GM23338 (cell line): ENCODE data around the gene TAAR5. TPM values are rescaled to one million over a fixed set of nuclear protein-coding genes. Genes with fewer than 3 reads are reported as not detected.

Experiments
- CREB1 ChIP-seq: fragments of 250-450 bp; sonication (Bioruptor Pico); IDR thresholded peaks from 2 replicates; pipeline ENCODE4 v1.5.0; 2020; ENCODE audit warnings: low read depth, mild to moderate bottlenecking, moderate library complexity
- ETS1 ChIP-seq: IDR thresholded peaks from 2 replicates; pipeline ENCODE4 v1.6.1; 2016; ENCODE audit warnings: antibody characterized with exemption
- EZH2 ChIP-seq: fragments of 200-600 bp; sonication (generic); IDR thresholded peaks from one replicate; pipeline ENCODE4 v1.8.0; 2017; ENCODE audit warnings: antibody characterized with exemption, mild to moderate bottlenecking, low read depth; ENCODE audit not compliant: unreplicated experiment
- EZH2phosphoT487 ChIP-seq: fragments of 200-600 bp; sonication (generic); IDR thresholded peaks from one replicate; pipeline ENCODE4 v1.8.1; 2018; ENCODE audit warnings: antibody characterized with exemption; ENCODE audit not compliant: unreplicated experiment
- POLR2AphosphoS5 ChIP-seq: IDR thresholded peaks from 2 replicates; pipeline ENCODE4 v1.6.1; 2016; ENCODE audit warnings: antibody characterized with exemption, low read depth
- REST ChIP-seq: IDR thresholded peaks from one replicate; pipeline ENCODE4 v1.6.1; 2018; ENCODE audit warnings: antibody characterized with exemption; ENCODE audit not compliant: unreplicated experiment
- STAT1 ChIP-seq: IDR thresholded peaks from one replicate; pipeline ENCODE4 v1.6.1; 2016; ENCODE audit warnings: antibody characterized with exemption; ENCODE audit not compliant: unreplicated experiment
- ZNF114 ChIP-seq: fragments of 250-450 bp; sonication (Bioruptor Pico); IDR thresholded peaks from 2 replicates; pipeline ENCODE4 v1.5.0; 2020; ENCODE audit warnings: mild to moderate bottlenecking, moderate library complexity
- ZNF331 ChIP-seq: fragments of 250-450 bp; sonication (Bioruptor Pico); IDR thresholded peaks from 2 replicates; pipeline ENCODE4 v1.5.0; 2020; ENCODE audit warnings: low read depth, mild to moderate bottlenecking, moderate library complexity
- ZNF462 ChIP-seq: fragments of 250-450 bp; sonication (Bioruptor Pico); IDR thresholded peaks from 2 replicates; pipeline ENCODE4 v1.5.0; 2020; ENCODE audit warnings: mild to moderate bottlenecking, moderate library complexity
- polyA plus RNA-seq: library from polyadenylated mRNA; unstranded; fragments of >200 nt; fragmentation: Nextera tagmentation; extraction: Ambion mirVana; gene quantifications from 2 replicates; pipeline ENCODE4 v1.2.1, GENCODE V29; 2016
- small RNA-seq: library from RNA; depleted of rRNA; stranded (forward); fragments of <200 nt; gene quantifications from one replicate; pipeline ENCODE3, GENCODE V24; 2014; ENCODE audit warnings: low replicate concordance
- total RNA-seq: library from RNA; depleted of rRNA; stranded (reverse); fragments of >200 nt; shearing (Covaris generic); gene quantifications from 2 replicates; pipeline ENCODE4 v1.2.3, GENCODE V29; 2014; rRNA removed

Gene TAAR5
- total and polyA plus RNA-seq, 2 experiments from 2014 or later = not detected

- no peak for TF ChIP-seq ZNF462 (CRISPR knock-in tag)
- TF ChIP-seq CREB1 (CRISPR knock-in tag) = no peak
- TF ChIP-seq EZH2phosphoT487 = no peak
- no peak for TF ChIP-seq POLR2AphosphoS5
- TF ChIP-seq STAT1 = no peak
- TF ChIP-seq ZNF114 = no peak
- TF ChIP-seq EZH2 = no peak
- TF ChIP-seq ZNF331 (CRISPR knock-in tag) = no peak
- no peak for TF ChIP-seq ETS1
- TF ChIP-seq REST = no peak
These were observed 44.7 kb downstream of the TAAR5 start (continued) for GRCh38 chr6:132544826-132545225.

Small RNA genes lying within 50 kb of the gene (small RNA-seq; reads per million reads assigned to genes)
- gene TAAR7P = not detected

Other genes starting within 250 kb of the TAAR5 start
- 4.3 TPM in 2 replicates for gene MOXD1, start 188.3 kb downstream of the TAAR5 start, total RNA-seq
- 1.2 and 1.7 TPM in 2 replicates for gene MOXD1, start 188.3 kb downstream of the TAAR5 start, polyA plus RNA-seq
- gene STX7, start 76.6 kb downstream of the TAAR5 start, total RNA-seq = 19.6 and 22.4 TPM in 2 replicates
- 21.4 and 28.8 TPM in 2 replicates for gene STX7, start 76.6 kb downstream of the TAAR5 start, polyA plus RNA-seq
- not detected in 2 replicates for gene TAAR9, start 51.5 kb downstream of the TAAR5 start, total RNA-seq
- gene TAAR9, start 51.5 kb downstream of the TAAR5 start, polyA plus RNA-seq = not detected in 2 replicates
- not detected in 2 replicates for gene TAAR8, start 37.1 kb downstream of the TAAR5 start, total RNA-seq
- not detected in 2 replicates for gene TAAR8, start 37.1 kb downstream of the TAAR5 start, polyA plus RNA-seq
- gene TAAR6, start 19.4 kb downstream of the TAAR5 start, total RNA-seq = not detected in 2 replicates
- not detected in 2 replicates for gene TAAR6, start 19.4 kb downstream of the TAAR5 start, polyA plus RNA-seq
- not detected in 2 replicates for gene TAAR2, start 34.5 kb upstream of the TAAR5 start, total RNA-seq
- not detected in 2 replicates for gene TAAR2, start 34.5 kb upstream of the TAAR5 start, polyA plus RNA-seq
- not detected in 2 replicates for gene TAAR1, start 69.4 kb upstream of the TAAR5 start, total RNA-seq
- not detected in 2 replicates for gene TAAR1, start 69.4 kb upstream of the TAAR5 start, polyA plus RNA-seq
- not detected in 2 replicates for gene VNN1, start 124.3 kb upstream of the TAAR5 start, total RNA-seq
- not detected in 2 replicates for gene VNN1, start 124.3 kb upstream of the TAAR5 start, polyA plus RNA-seq
- not detected in 2 replicates for gene VNN2, start 168.2 kb upstream of the TAAR5 start, total RNA-seq
- gene VNN2, start 168.2 kb upstream of the TAAR5 start, polyA plus RNA-seq = not detected in 2 replicates
- 37.4 and 38.8 TPM in 2 replicates for gene SLC18B1, start 208.9 kb upstream of the TAAR5 start, total RNA-seq
- gene SLC18B1, start 208.9 kb upstream of the TAAR5 start, polyA plus RNA-seq = 22.0 and 26.4 TPM in 2 replicates
- 1,103 and 1,363 TPM in 2 replicates for gene RPS12, start 224.8 kb upstream of the TAAR5 start, total RNA-seq
- 1,209 and 1,220 TPM in 2 replicates for gene RPS12, start 224.8 kb upstream of the TAAR5 start, polyA plus RNA-seq